Endodermal cell (in vitro differentiated cells): Measurements from ENCODE around the gene HHATL. TPM values are rescaled to one million over a fixed set of nuclear protein-coding genes. Genes with fewer than 3 reads are reported as not detected.

Experiments used
- DNase-seq: peaks from one replicate; pipeline ENCODE4 v3.0.0-alpha.2; 2017
- H3K27ac ChIP-seq: 2 replicates; pipeline ENCODE4 v1.5.1; 2013; ENCODE audit warnings: mild to moderate bottlenecking, low read depth, low read length, moderate library complexity
- H3K27me3 ChIP-seq: 2 replicates; pipeline ENCODE4 v1.6.1; 2013; ENCODE audit warnings: mild to moderate bottlenecking, low read length, moderate library complexity; ENCODE audit not compliant: insufficient read depth, control insufficient read depth, poor library complexity, severe bottlenecking
- H3K36me3 ChIP-seq: 2 replicates; pipeline ENCODE4 v1.7.0; 2013; ENCODE audit warnings: mild to moderate bottlenecking, low read length, moderate library complexity; ENCODE audit not compliant: control insufficient read depth, insufficient read depth
- H3K4me1 ChIP-seq: one replicate; pipeline ENCODE4 v1.7.0; 2013; ENCODE audit warnings: low read length; ENCODE audit not compliant: control insufficient read depth, insufficient read depth
- H3K4me3 ChIP-seq: 2 replicates; pipeline ENCODE4 v1.5.1; 2013; ENCODE audit warnings: mild to moderate bottlenecking, low read length, moderate library complexity
- H3K9ac ChIP-seq: 2 replicates; pipeline ENCODE4 v1.6.1; 2013; ENCODE audit warnings: mild to moderate bottlenecking, low read length, moderate library complexity; ENCODE audit not compliant: poor library complexity, severe bottlenecking; ENCODE audit errors: extremely low read depth
- H3K9me3 ChIP-seq: 2 replicates; pipeline ENCODE4 v1.6.1; 2013; ENCODE audit warnings: mild to moderate bottlenecking, low read length, moderate library complexity; ENCODE audit not compliant: control insufficient read depth
- H3K27ac Mint-ChIP-seq: 2 replicates; pipeline ENCODE4 v1.8.0; 2020; ENCODE audit warnings: mixed read lengths
- H3K27me3 Mint-ChIP-seq: 2 replicates; pipeline ENCODE4 v1.8.0; 2021; ENCODE audit warnings: mild to moderate bottlenecking, mixed read lengths; ENCODE audit not compliant: insufficient read depth
- H3K36me3 Mint-ChIP-seq: 2 replicates; pipeline ENCODE4 v1.8.0; 2020; ENCODE audit warnings: low read depth, mixed read lengths
- H3K4me1 Mint-ChIP-seq: 2 replicates; pipeline ENCODE4 v1.8.0; 2020; ENCODE audit warnings: mixed read lengths
- H3K4me3 Mint-ChIP-seq: 2 replicates; pipeline ENCODE4 v1.8.0; 2020; ENCODE audit warnings: mild to moderate bottlenecking, moderate library complexity, mixed read lengths
- H3K9me3 Mint-ChIP-seq: 2 replicates; pipeline ENCODE4 v1.8.0; 2020; ENCODE audit warnings: mild to moderate bottlenecking, mixed read lengths
- CTCF ChIP-seq: fragments of 200-600 bp; sonication (generic); conservative IDR thresholded peaks from 2 replicates; pipeline ENCODE4 v1.5.0; 2021; ENCODE audit warnings: antibody characterized with exemption, mild to moderate bottlenecking
- WGBS, 2 experiments: methylation state at CpG; one replicate each; pipeline versions ENCODE4 v1.1.5 to v1.1.7; 2013; ENCODE audit warnings: missing lambda C conversion rate in 2 of 2, mixed read lengths in 1 of 2; ENCODE audit not compliant: insufficient coverage in 1 of 2, insufficient read length in 1 of 2; 5-methylcytosine and 5-hydroxymethylcytosine counted together
- total RNA-seq, 2 donors: library from RNA; stranded (reverse); fragmentation: NEBNext Ultra II Directional in 1 of 2; extraction: Animal tissue kit (Norgen Biotek cat#: 25700) in 1 of 2; gene quantifications; 2 replicates in 1 of 2; 3 replicates in 1 of 2; pipeline ENCODE4 v1.2.1, GENCODE V29; 2021

HHATL gene
- total RNA-seq, 2 donors from 2014 or later, result not detected

- 64 to 75% methylated on average over 7 to 9 of the region's 9 CpGs for WGBS, 2 experiments
- Histone ChIP-seq H3K9ac (no peak overlapping the region), H3K9me3 (no peaks in the 10 kb centered on the region), H3K4me3 (no peak overlapping the region), H3K36me3 (no peaks in the 10 kb centered on the region), H3K27me3 (no peaks in the 10 kb centered on the region), H3K4me1 (no peaks in the 10 kb centered on the region), H3K27ac (no peak overlapping the region)
- Mint-ChIP-seq H3K27ac (no peak overlapping the region), H3K9me3 (no peaks in the 10 kb centered on the region), H3K4me1 (peaks cover 1% of the 10 kb centered on the region), H3K27me3 (peaks cover 3% of the 10 kb centered on the region), H3K4me3 (no peak overlapping the region), H3K36me3 (no peaks in the 10 kb centered on the region)
- TF ChIP-seq CTCF, result no peak
- no peak for DNase-seq
Measured at GRCh38 chr3:42689421-42690014, 13.1 kb downstream of the HHATL start.

- WGBS, 2 experiments, result 91% methylated on average over 12 to 22 of the region's 22 CpGs
- H3K27me3 ChIP-seq, result no peaks in the 10 kb centered on the region
- Mint-ChIP-seq H3K27me3 (peaks cover 3% of the 10 kb centered on the region), H3K36me3 (no peaks in the 10 kb centered on the region), H3K9me3 (no peaks in the 10 kb centered on the region), H3K4me1 (peaks cover 1% of the 10 kb centered on the region), H3K27ac (no peak overlapping the region), H3K4me3 (no peak overlapping the region)
- H3K4me1 ChIP-seq, result no peaks in the 10 kb centered on the region
- no peak for DNase-seq
- no peaks in the 10 kb centered on the region for H3K36me3 ChIP-seq
- H3K4me3 ChIP-seq, result no peak overlapping the region
- no peak overlapping the region for H3K9ac ChIP-seq
- TF ChIP-seq CTCF, result no peak
- H3K27ac ChIP-seq, result no peak overlapping the region
- H3K9me3 ChIP-seq, result no peaks in the 10 kb centered on the region
Measured at GRCh38 chr3:42688487-42689420, 13.8 kb downstream of the HHATL start.

DNA sequence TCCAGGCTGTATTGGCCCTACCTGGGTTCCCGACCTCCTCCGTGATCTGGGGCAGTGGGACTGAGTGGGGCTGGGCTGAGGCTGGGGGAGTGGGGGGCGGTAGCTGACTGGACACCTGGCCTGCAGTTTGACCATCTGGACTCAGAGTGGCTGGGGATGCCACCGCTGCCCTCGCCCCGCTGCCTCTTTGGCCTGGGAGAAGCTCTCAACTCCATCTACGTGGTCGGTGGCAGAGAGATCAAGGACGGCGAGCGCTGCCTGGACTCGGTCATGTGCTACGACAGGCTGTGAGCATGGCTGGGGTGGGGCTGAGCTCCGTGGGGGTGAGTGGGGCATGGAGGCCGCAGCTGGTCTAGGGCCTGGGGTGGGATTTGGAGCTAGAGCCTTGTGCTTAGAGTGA lies 14.6 kb downstream of the HHATL start:
- DNase-seq, result no peak
- peaks cover 3% of the 10 kb centered on the region for H3K27me3 Mint-ChIP-seq
- H3K27ac Mint-ChIP-seq, result no peak overlapping the region
- WGBS, 2 experiments, result 93 to 96% methylated on average over 4 to 15 of the region's 15 CpGs
- H3K4me1 ChIP-seq, result no peaks in the 10 kb centered on the region
- H3K9me3 Mint-ChIP-seq, result no peaks in the 10 kb centered on the region
- peaks cover 1% of the 10 kb centered on the region for H3K4me1 Mint-ChIP-seq
- H3K9ac ChIP-seq, result no peak overlapping the region
- TF ChIP-seq CTCF, result no peak
- H3K9me3 ChIP-seq, result no peaks in the 10 kb centered on the region
- no peaks in the 10 kb centered on the region for H3K27me3 ChIP-seq
- H3K36me3 ChIP-seq, result no peaks in the 10 kb centered on the region
- H3K27ac ChIP-seq, result no peak overlapping the region
- no peak overlapping the region for H3K4me3 Mint-ChIP-seq
- no peaks in the 10 kb centered on the region for H3K36me3 Mint-ChIP-seq
- no peak overlapping the region for H3K4me3 ChIP-seq
